IMR-90 (cell line): Measurements from ENCODE around the gene GNAI1. TPM values are rescaled to one million over a fixed set of nuclear protein-coding genes. Genes with fewer than 3 reads are reported as not detected.

Experiments
- ATAC-seq: fragments of 200-7000 bp; cut with Tn5 transposase; 2 replicates; pipeline ENCODE4 v1.9.1; 2020; ENCODE audit warnings: low read depth, mild to moderate bottlenecking, moderate library complexity
- BruUV-seq: library from RNA; stranded (reverse); fragments of 400-500 nt; replicated peaks from 2 replicates; lab custom pipeline; 2021; lab: Mats Ljungman, UMichigan
- CTCF ChIA-PET: fragments of 300-600 bp; formaldehyde crosslinking; extraction: SDS; loops from one replicate; lab custom pipeline; 2021; ENCODE audit warnings: antibody characterized with exemption; lab: Yijun Ruan, JAX
- POLR2A ChIA-PET: fragments of 300-600 bp; sonication (Branson Sonifier 250); formaldehyde crosslinking; loops from one replicate; lab custom pipeline; 2022; ENCODE audit warnings: antibody characterized with exemption; ENCODE audit not compliant: unreplicated experiment; lab: Charles Lee
- DNase-seq: peaks from one replicate; pipeline ENCODE4 v3.0.0; 2013
- H2AFZ ChIP-seq: replicated peaks from 2 replicates; pipeline ENCODE3; 2013; ENCODE audit warnings: low read length, mild to moderate bottlenecking; ENCODE audit not compliant: poor library complexity
- H2AK5ac ChIP-seq: 2 replicates; pipeline ENCODE4 v1.6.1; 2013; ENCODE audit warnings: low read depth, low read length, inconsistent platforms
- H2AK9ac ChIP-seq: replicated peaks from 2 replicates; pipeline ENCODE3; 2013; ENCODE audit warnings: mild to moderate bottlenecking, low read depth, low read length, moderate library complexity; ENCODE audit not compliant: poor library complexity
- H2BK120ac ChIP-seq: 2 replicates; pipeline ENCODE4 v1.6.1; 2013; ENCODE audit warnings: low read depth, low read length, inconsistent platforms
- H2BK15ac ChIP-seq: 3 replicates; pipeline ENCODE4 v1.6.1; 2013; ENCODE audit warnings: low read depth, low read length, inconsistent platforms
- H2BK20ac ChIP-seq: 2 replicates; pipeline ENCODE4 v1.6.1; 2013; ENCODE audit warnings: low read depth, mild to moderate bottlenecking, inconsistent platforms, low read length, moderate library complexity
- H2BK5ac ChIP-seq: 2 replicates; pipeline ENCODE4 v1.6.1; 2013; ENCODE audit warnings: mild to moderate bottlenecking, low read depth, low read length, inconsistent platforms; ENCODE audit not compliant: poor library complexity, severe bottlenecking
- H3K14ac ChIP-seq: replicated peaks from 2 replicates; pipeline ENCODE4 v1.6.1; 2013; ENCODE audit warnings: low read depth, low read length, inconsistent platforms
- H3K18ac ChIP-seq: 2 replicates; pipeline ENCODE4 v1.6.1; 2013; ENCODE audit warnings: low read depth, low read length, control low read depth
- H3K23ac ChIP-seq: 2 replicates; pipeline ENCODE4 v1.6.1; 2013; ENCODE audit warnings: low read depth, low read length, inconsistent platforms
- H3K27ac ChIP-seq: 2 replicates; pipeline ENCODE4 v1.5.1; 2013; ENCODE audit warnings: mild to moderate bottlenecking, control low read depth, low read length; ENCODE audit not compliant: insufficient read depth
- H3K27me3 ChIP-seq: 2 replicates; pipeline ENCODE4 v1.6.1; 2013; ENCODE audit warnings: low read length; ENCODE audit not compliant: control insufficient read depth, insufficient read depth
- H3K36me3 ChIP-seq: 2 replicates; pipeline ENCODE4 v1.6.1; 2013; ENCODE audit warnings: low read length, mixed read lengths; ENCODE audit not compliant: control insufficient read depth, insufficient read depth
- H3K4ac ChIP-seq: 2 replicates; pipeline ENCODE4 v1.6.1; 2013; ENCODE audit warnings: low read depth, low read length, inconsistent platforms
- H3K4me1 ChIP-seq: 2 replicates; pipeline ENCODE4 v1.6.1; 2013; ENCODE audit warnings: low read length, mixed read lengths; ENCODE audit not compliant: control insufficient read depth, insufficient read depth
- H3K4me2 ChIP-seq: 2 replicates; pipeline ENCODE4 v1.6.1; 2013; ENCODE audit warnings: low read depth, mild to moderate bottlenecking, control low read depth, low read length, moderate library complexity
- H3K4me3 ChIP-seq: 2 replicates; pipeline ENCODE4 v1.5.1; 2013; ENCODE audit warnings: low read depth, mild to moderate bottlenecking, control low read depth, low read length, moderate library complexity; ENCODE audit not compliant: insufficient read depth
- H3K56ac ChIP-seq: 2 replicates; pipeline ENCODE4 v1.6.1; 2013; ENCODE audit warnings: low read length, inconsistent platforms; ENCODE audit not compliant: insufficient read depth; ENCODE audit errors: extremely low read depth
- H3K79me1 ChIP-seq, 2 experiments: 2 replicates each; pipeline ENCODE4 v1.6.1; 2013; ENCODE audit warnings: low read length in 2 of 2, inconsistent platforms in 1 of 2, low read depth in 1 of 2
- H3K9ac ChIP-seq: 2 replicates; pipeline ENCODE4 v1.6.1; 2013; ENCODE audit warnings: low read depth, low read length, control low read depth
- H3K9me1 ChIP-seq: 2 replicates; pipeline ENCODE4 v1.6.1; 2013; ENCODE audit warnings: low read length, inconsistent platforms; ENCODE audit not compliant: insufficient read depth
- H3K9me3 ChIP-seq: 2 replicates; pipeline ENCODE4 v1.6.1; 2013; ENCODE audit warnings: low read length; ENCODE audit not compliant: control insufficient read depth, insufficient read depth
- H4K20me1 ChIP-seq: 2 replicates; pipeline ENCODE4 v1.6.1; 2013; ENCODE audit warnings: low read length, inconsistent platforms; ENCODE audit not compliant: insufficient read depth
- H4K5ac ChIP-seq: 2 replicates; pipeline ENCODE4 v1.6.1; 2013; ENCODE audit warnings: mild to moderate bottlenecking, low read depth, low read length, control low read depth
- H4K8ac ChIP-seq, 2 experiments: 2 replicates each; pipeline ENCODE4 v1.6.1; 2013; ENCODE audit warnings: low read depth in 2 of 2, low read length in 2 of 2, control low read depth in 1 of 2, inconsistent platforms in 1 of 2
- H4K91ac ChIP-seq: 2 replicates; pipeline ENCODE4 v1.6.1; 2013; ENCODE audit warnings: low read depth, low read length, inconsistent platforms; ENCODE audit not compliant: insufficient read depth
- BHLHE40 ChIP-seq: fragments of 150-350 bp; IDR thresholded peaks from 2 replicates; pipeline ENCODE4 v1.6.1; 2016; ENCODE audit warnings: mild to moderate bottlenecking, low read depth, low read length
- CEBPB ChIP-seq: IDR thresholded peaks from 2 replicates; pipeline ENCODE4 v1.6.1; 2012; ENCODE audit warnings: low read depth, low read length, improper control_type of control experiment
- CHD1 ChIP-seq: IDR thresholded peaks from 2 replicates; pipeline ENCODE4 v1.6.1; 2012; ENCODE audit warnings: low read depth, low read length, improper control_type of control experiment
- FOS ChIP-seq: fragments of 150-350 bp; IDR thresholded peaks from 2 replicates; pipeline ENCODE4 v1.6.1; 2016; ENCODE audit warnings: low read depth, low read length
- MAFK ChIP-seq: IDR thresholded peaks from 2 replicates; pipeline ENCODE4 v1.6.1; 2012; ENCODE audit warnings: low read depth, low read length, improper control_type of control experiment
- MXI1 ChIP-seq: IDR thresholded peaks from 2 replicates; pipeline ENCODE4 v1.6.1; 2012; ENCODE audit warnings: low read depth, mild to moderate bottlenecking, low read length, moderate library complexity, borderline replicate concordance
- NFE2L2 ChIP-seq: fragments of 150-350 bp; IDR thresholded peaks from 2 replicates; pipeline ENCODE4 v1.6.1; 2016; ENCODE audit warnings: low read depth, mild to moderate bottlenecking, low read length
- POLR2A ChIP-seq: IDR thresholded peaks from 2 replicates; pipeline ENCODE4 v1.6.1; 2012; ENCODE audit warnings: mild to moderate bottlenecking, low read depth, low read length
- RCOR1 ChIP-seq: IDR thresholded peaks from 2 replicates; pipeline ENCODE4 v1.6.1; 2012; ENCODE audit warnings: mild to moderate bottlenecking, low read length, improper control_type of control experiment; ENCODE audit not compliant: insufficient replicate concordance
- RFX5 ChIP-seq: IDR thresholded peaks from 2 replicates; pipeline ENCODE4 v1.8.0; 2012; ENCODE audit warnings: low read depth, mild to moderate bottlenecking, low read length, moderate library complexity
- SMC3 ChIP-seq: fragments of 150-350 bp; IDR thresholded peaks from 2 replicates; pipeline ENCODE4 v1.6.1; 2016; ENCODE audit warnings: low read depth, mild to moderate bottlenecking, antibody characterized with exemption, low read length, moderate library complexity
- USF2 ChIP-seq: fragments of 150-350 bp; IDR thresholded peaks from 2 replicates; pipeline ENCODE4 v1.6.1; 2017; ENCODE audit warnings: mild to moderate bottlenecking, antibody characterized with exemption, low read length, low read depth
- WGBS, 2 experiments: methylation state at CpG; one replicate each; pipeline versions ENCODE4 v1.1.5 to v1.1.7; 2013; ENCODE audit warnings: missing lambda C conversion rate in 2 of 2; ENCODE audit not compliant: insufficient read length in 1 of 2; ENCODE audit errors: extremely low coverage in 2 of 2; 5-methylcytosine and 5-hydroxymethylcytosine counted together
- dilution Hi-C: fragments of 300-500 bp; cut with HindIII; formaldehyde crosslinking; loops from one replicate; pipeline ENCODE4 v1.14.3; 2018; ENCODE audit warnings: low sequenced_read_pairs; ENCODE audit not compliant: unreplicated experiment
- in situ Hi-C: fragments of 300-500 bp; cut with MboI; formaldehyde crosslinking; loops from 3 replicates; pipeline ENCODE4 v1.14.3; 2019; ENCODE audit warnings: low sequenced_read_pairs, inconsistent platforms, mixed read lengths
- intact Hi-C: fragments of 100-400 bp; cut with micrococcal nuclease; formaldehyde crosslinking; loops from 2 replicates; pipeline ENCODE4 v1.10.0; 2022
- polyA plus RNA-seq, 3 experiments: library from polyadenylated mRNA; depleted of rRNA; stranded (reverse); fragments of >200 nt; gene quantifications; 2 replicates each; pipeline ENCODE4 v1.2.3, GENCODE V29; 2012; ENCODE audit warnings: low replicate concordance in 1 of 3
- total RNA-seq: library from RNA; depleted of rRNA; stranded (reverse); fragments of >200 nt; gene quantifications from 2 replicates; pipeline ENCODE4 v1.2.3, GENCODE V29; 2012
- TF ChIP-seq, protein P1 (sequence below): fragments of 150-350 bp; IDR thresholded peaks from 2 replicates; pipeline ENCODE4 v1.6.1; 2016; ENCODE audit warnings: low read depth, mild to moderate bottlenecking, low read length, moderate library complexity, borderline replicate concordance
- TF ChIP-seq, protein P2 (sequence below): conservative IDR thresholded peaks from 2 replicates; pipeline ENCODE4 v1.5.1; 2012; ENCODE audit warnings: mild to moderate bottlenecking, low read depth, low read length, improper control_type of control experiment

GNAI1 gene
- total and polyA plus RNA-seq, 2 of the 4 experiments (the other 2 are of a cell fraction), result 21.1 to 26.5 TPM

- Histone ChIP-seq H3K27me3 (no peaks in the 10 kb centered on the region), H3K56ac (no peak overlapping the region), H3K4me1 (peaks cover 15% of the 10 kb centered on the region), H3K9me3 (no peaks in the 10 kb centered on the region), H2BK15ac (no peak overlapping the region), H3K36me3 (no peaks in the 10 kb centered on the region), H3K14ac (no peak overlapping the region), H3K9ac (no peak overlapping the region), H3K9me1 (peaks cover 9% of the 10 kb centered on the region), H3K27ac (no peak overlapping the region), H3K4me3 (no peak overlapping the region), H3K4ac (no peak overlapping the region), H4K8ac (no peak overlapping the region), H3K4me2 (no peak overlapping the region), H2BK20ac (no peak overlapping the region), H3K18ac (no peak overlapping the region), H4K91ac (no peak overlapping the region), H3K23ac (no peak overlapping the region), H2AFZ (no peak overlapping the region), H2BK120ac (no peak overlapping the region), H4K20me1 (peaks cover 55% of the 10 kb centered on the region), H2AK9ac (no peak overlapping the region), H2AK5ac (no peak overlapping the region), H2BK5ac (no peak overlapping the region), H3K79me1 (peaks cover 51 to 80% of the 10 kb centered on the region in 2 experiments), H4K5ac (no peak overlapping the region)
- TF ChIP-seq POLR2A, result no peak
- TF ChIP-seq MXI1, result no peak
- no peak for TF ChIP-seq USF2
- no peak for TF ChIP-seq CHD1
- no peak for TF ChIP-seq RCOR1
- no peak for TF ChIP-seq CEBPB
- no peak for TF ChIP-seq NFE2L2
- no peak for TF ChIP-seq SMC3
- no peak for TF ChIP-seq RFX5
- TF ChIP-seq BHLHE40, result no peak
- TF ChIP-seq, protein P1, sequence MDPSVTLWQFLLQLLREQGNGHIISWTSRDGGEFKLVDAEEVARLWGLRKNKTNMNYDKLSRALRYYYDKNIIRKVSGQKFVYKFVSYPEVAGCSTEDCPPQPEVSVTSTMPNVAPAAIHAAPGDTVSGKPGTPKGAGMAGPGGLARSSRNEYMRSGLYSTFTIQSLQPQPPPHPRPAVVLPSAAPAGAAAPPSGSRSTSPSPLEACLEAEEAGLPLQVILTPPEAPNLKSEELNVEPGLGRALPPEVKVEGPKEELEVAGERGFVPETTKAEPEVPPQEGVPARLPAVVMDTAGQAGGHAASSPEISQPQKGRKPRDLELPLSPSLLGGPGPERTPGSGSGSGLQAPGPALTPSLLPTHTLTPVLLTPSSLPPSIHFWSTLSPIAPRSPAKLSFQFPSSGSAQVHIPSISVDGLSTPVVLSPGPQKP, result no peak
- TF ChIP-seq, protein P2, sequence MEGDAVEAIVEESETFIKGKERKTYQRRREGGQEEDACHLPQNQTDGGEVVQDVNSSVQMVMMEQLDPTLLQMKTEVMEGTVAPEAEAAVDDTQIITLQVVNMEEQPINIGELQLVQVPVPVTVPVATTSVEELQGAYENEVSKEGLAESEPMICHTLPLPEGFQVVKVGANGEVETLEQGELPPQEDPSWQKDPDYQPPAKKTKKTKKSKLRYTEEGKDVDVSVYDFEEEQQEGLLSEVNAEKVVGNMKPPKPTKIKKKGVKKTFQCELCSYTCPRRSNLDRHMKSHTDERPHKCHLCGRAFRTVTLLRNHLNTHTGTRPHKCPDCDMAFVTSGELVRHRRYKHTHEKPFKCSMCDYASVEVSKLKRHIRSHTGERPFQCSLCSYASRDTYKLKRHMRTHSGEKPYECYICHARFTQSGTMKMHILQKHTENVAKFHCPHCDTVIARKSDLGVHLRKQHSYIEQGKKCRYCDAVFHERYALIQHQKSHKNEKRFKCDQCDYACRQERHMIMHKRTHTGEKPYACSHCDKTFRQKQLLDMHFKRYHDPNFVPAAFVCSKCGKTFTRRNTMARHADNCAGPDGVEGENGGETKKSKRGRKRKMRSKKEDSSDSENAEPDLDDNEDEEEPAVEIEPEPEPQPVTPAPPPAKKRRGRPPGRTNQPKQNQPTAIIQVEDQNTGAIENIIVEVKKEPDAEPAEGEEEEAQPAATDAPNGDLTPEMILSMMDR, result no peak
- no peak for TF ChIP-seq FOS
- TF ChIP-seq MAFK, result no peak
- ATAC-seq, result no peak
- no TSS peak for BruUV-seq
- dilution Hi-C loops, result no loop called here
- in situ Hi-C loops, result no loop called here
- intact Hi-C loops, result no loop called here
- DNase-seq, result no peak
- CTCF ChIA-PET, result no interaction called here
- WGBS, 2 experiments, result no CpG with 5 or more reads among the region's 1 CpG
- POLR2A ChIA-PET, result no interaction called here
Observed at GRCh38 chr7:80155374-80155773, 20.7 kb downstream of the GNAI1 start.
